HEK293 (cell line): ENCODE data around the gene PPIC.

Source experiments
- CTCF ChIA-PET: fragments of 350-600 bp; formaldehyde crosslinking; extraction: SDS; loops from one replicate; lab custom pipeline; 2021; ENCODE audit warnings: antibody characterized with exemption; lab: Yijun Ruan, JAX
- POLR2A ChIA-PET: fragments of 300-600 bp; formaldehyde crosslinking; extraction: SDS; loops from one replicate; lab custom pipeline; 2020; ENCODE audit warnings: antibody characterized with exemption, inconsistent platforms; lab: Yijun Ruan, JAX
- H3K27ac ChIP-seq: fragments of 200-500 bp; sonication (Bioruptor generic); 2 replicates; pipeline ENCODE4 v1.5.1; 2014; ENCODE audit warnings: low read depth, low read length, control low read depth, inconsistent platforms; ENCODE audit errors: extremely low read depth
- H3K36me3 ChIP-seq, 2 experiments: fragments of 200-500 bp in 1 of 2; sonication (Bioruptor generic) in 1 of 2; 1 replicate in 1 of 2; 2 replicates in 1 of 2; pipeline ENCODE4 v1.5.1; 2014 to 2017; ENCODE audit warnings: inconsistent platforms in 2 of 2, low read length in 2 of 2; ENCODE audit not compliant: control insufficient read depth in 2 of 2, insufficient read depth in 1 of 2
- H3K4me1 ChIP-seq: fragments of 200-500 bp; sonication (Bioruptor generic); 2 replicates; pipeline ENCODE4 v1.5.1; 2014; ENCODE audit warnings: mild to moderate bottlenecking, low read length, inconsistent platforms; ENCODE audit not compliant: control insufficient read depth, insufficient read depth
- H3K4me3 ChIP-seq: 2 replicates; pipeline ENCODE4 v1.5.1; 2011; ENCODE audit warnings: low read depth, mild to moderate bottlenecking, control low read depth, low read length, moderate library complexity
- H3K9me3 ChIP-seq: fragments of 200-500 bp; sonication (Bioruptor generic); 2 replicates; pipeline ENCODE4 v1.5.1; 2014; ENCODE audit warnings: low read depth, low read length, inconsistent platforms; ENCODE audit not compliant: control insufficient read depth, insufficient read depth
- FEZF1 ChIP-seq: fragments of 450-650 bp; formaldehyde crosslinking; IDR thresholded peaks from 2 replicates; pipeline ENCODE4 v1.5.1; 2016; ENCODE audit warnings: missing biosample characterization, missing genetic modification characterization
- KLF10 ChIP-seq: fragments of 450-650 bp; IDR thresholded peaks from 2 replicates; pipeline ENCODE4 v1.5.1; 2018; ENCODE audit warnings: missing biosample characterization, mild to moderate bottlenecking, missing genetic modification characterization
- MYNN ChIP-seq: fragments of 450-650 bp; formaldehyde crosslinking; IDR thresholded peaks from 2 replicates; pipeline ENCODE4 v1.5.1; 2016; ENCODE audit warnings: missing biosample characterization, missing genetic modification characterization, borderline replicate concordance
- SCRT2 ChIP-seq: fragments of 450-650 bp; formaldehyde crosslinking; IDR thresholded peaks from 2 replicates; pipeline ENCODE4 v1.5.1; 2016; ENCODE audit warnings: missing biosample characterization, missing genetic modification characterization
- ZBTB21 ChIP-seq: fragments of 450-650 bp; formaldehyde crosslinking; IDR thresholded peaks from 2 replicates; pipeline ENCODE4 v1.5.1; 2017; ENCODE audit warnings: missing biosample characterization, missing genetic modification characterization
- ZBTB6 ChIP-seq: fragments of 450-650 bp; formaldehyde crosslinking; IDR thresholded peaks from 2 replicates; pipeline ENCODE4 v1.5.1; 2017; ENCODE audit warnings: missing biosample characterization, missing genetic modification characterization
- ZFHX2 ChIP-seq: fragments of 450-650 bp; formaldehyde crosslinking; conservative IDR thresholded peaks from 2 replicates; pipeline ENCODE4 v1.5.1; 2016; ENCODE audit warnings: missing biosample characterization, missing genetic modification characterization
- ZNF10 ChIP-seq: fragments of 450-650 bp; formaldehyde crosslinking; IDR thresholded peaks from 2 replicates; pipeline ENCODE4 v1.5.1; 2017; ENCODE audit warnings: missing biosample characterization, missing genetic modification characterization
- ZNF121 ChIP-seq: fragments of 450-650 bp; formaldehyde crosslinking; IDR thresholded peaks from 2 replicates; pipeline ENCODE4 v1.5.1; 2016; ENCODE audit warnings: missing biosample characterization, missing genetic modification characterization
- ZNF2 ChIP-seq: fragments of 450-650 bp; formaldehyde crosslinking; IDR thresholded peaks from 2 replicates; pipeline ENCODE4 v1.5.1; 2016; ENCODE audit warnings: missing biosample characterization, missing genetic modification characterization
- ZNF302 ChIP-seq: fragments of 450-650 bp; formaldehyde crosslinking; IDR thresholded peaks from 2 replicates; pipeline ENCODE4 v1.5.1; 2016; ENCODE audit warnings: missing biosample characterization, missing genetic modification characterization, low read depth
- ZNF404 ChIP-seq: fragments of 450-650 bp; formaldehyde crosslinking; IDR thresholded peaks from 2 replicates; pipeline ENCODE4 v1.5.1; 2017; ENCODE audit warnings: missing biosample characterization, missing genetic modification characterization
- ZNF426 ChIP-seq: fragments of 450-650 bp; formaldehyde crosslinking; IDR thresholded peaks from 2 replicates; pipeline ENCODE4 v1.5.1; 2017; ENCODE audit warnings: missing biosample characterization, missing genetic modification characterization, mild to moderate bottlenecking, inconsistent platforms, moderate library complexity
- ZNF560 ChIP-seq: fragments of 450-650 bp; formaldehyde crosslinking; IDR thresholded peaks from 2 replicates; pipeline ENCODE4 v1.5.1; 2017; ENCODE audit warnings: missing biosample characterization, missing genetic modification characterization, borderline replicate concordance
- ZNF580 ChIP-seq: fragments of 450-650 bp; formaldehyde crosslinking; IDR thresholded peaks from 2 replicates; pipeline ENCODE4 v1.5.1; 2016; ENCODE audit warnings: missing biosample characterization, missing genetic modification characterization
- ZNF621 ChIP-seq: fragments of 450-650 bp; formaldehyde crosslinking; IDR thresholded peaks from 2 replicates; pipeline ENCODE4 v1.5.1; 2017; ENCODE audit warnings: missing biosample characterization, missing genetic modification characterization
- TF ChIP-seq, protein P1 (sequence below): fragments of 450-650 bp; formaldehyde crosslinking; IDR thresholded peaks from 2 replicates; pipeline ENCODE4 v1.5.1; 2016; ENCODE audit warnings: missing biosample characterization, missing genetic modification characterization
- TF ChIP-seq, protein P2 (sequence below): fragments of 450-650 bp; formaldehyde crosslinking; IDR thresholded peaks from 2 replicates; pipeline ENCODE4 v1.5.1; 2017; ENCODE audit warnings: missing biosample characterization, missing genetic modification characterization
- TF ChIP-seq, protein P3 (sequence below): fragments of 450-650 bp; formaldehyde crosslinking; IDR thresholded peaks from 2 replicates; pipeline ENCODE4 v1.5.1; 2016; ENCODE audit warnings: missing biosample characterization, missing genetic modification characterization

Gene PPIC

DNA sequence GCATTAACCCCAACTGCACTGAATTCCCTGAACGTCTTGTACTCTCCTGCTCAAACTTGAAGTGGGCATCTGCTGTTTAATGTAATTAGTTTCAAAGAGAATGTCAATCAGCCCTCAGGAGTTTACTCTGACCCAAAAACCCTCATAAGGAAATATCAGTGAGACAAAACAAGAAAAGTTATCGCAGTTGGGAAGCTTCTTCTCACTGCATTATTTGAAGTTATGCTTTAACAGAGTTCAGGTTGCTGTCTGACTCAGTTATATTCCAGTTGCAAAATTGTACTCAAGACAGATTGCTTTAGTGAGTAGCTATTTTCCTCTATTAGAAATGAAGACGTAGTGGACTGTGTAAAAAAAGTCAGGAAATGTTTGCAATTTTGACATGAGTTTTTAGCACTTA is 52.1 kb downstream of the PPIC start:
- ChIA-PET POLR2A (no interaction called here), CTCF (no interaction called here)
- H3K4me1 ChIP-seq, result no peaks in the 10 kb centered on the region
- H3K9me3 ChIP-seq, result no peaks in the 10 kb centered on the region
- H3K36me3 ChIP-seq, result no peaks in the 10 kb centered on the region
- H3K27ac ChIP-seq, result no peak overlapping the region
- TF ChIP-seq MYNN (tag by site-specific recombination), result no peak
- TF ChIP-seq, protein P1, sequence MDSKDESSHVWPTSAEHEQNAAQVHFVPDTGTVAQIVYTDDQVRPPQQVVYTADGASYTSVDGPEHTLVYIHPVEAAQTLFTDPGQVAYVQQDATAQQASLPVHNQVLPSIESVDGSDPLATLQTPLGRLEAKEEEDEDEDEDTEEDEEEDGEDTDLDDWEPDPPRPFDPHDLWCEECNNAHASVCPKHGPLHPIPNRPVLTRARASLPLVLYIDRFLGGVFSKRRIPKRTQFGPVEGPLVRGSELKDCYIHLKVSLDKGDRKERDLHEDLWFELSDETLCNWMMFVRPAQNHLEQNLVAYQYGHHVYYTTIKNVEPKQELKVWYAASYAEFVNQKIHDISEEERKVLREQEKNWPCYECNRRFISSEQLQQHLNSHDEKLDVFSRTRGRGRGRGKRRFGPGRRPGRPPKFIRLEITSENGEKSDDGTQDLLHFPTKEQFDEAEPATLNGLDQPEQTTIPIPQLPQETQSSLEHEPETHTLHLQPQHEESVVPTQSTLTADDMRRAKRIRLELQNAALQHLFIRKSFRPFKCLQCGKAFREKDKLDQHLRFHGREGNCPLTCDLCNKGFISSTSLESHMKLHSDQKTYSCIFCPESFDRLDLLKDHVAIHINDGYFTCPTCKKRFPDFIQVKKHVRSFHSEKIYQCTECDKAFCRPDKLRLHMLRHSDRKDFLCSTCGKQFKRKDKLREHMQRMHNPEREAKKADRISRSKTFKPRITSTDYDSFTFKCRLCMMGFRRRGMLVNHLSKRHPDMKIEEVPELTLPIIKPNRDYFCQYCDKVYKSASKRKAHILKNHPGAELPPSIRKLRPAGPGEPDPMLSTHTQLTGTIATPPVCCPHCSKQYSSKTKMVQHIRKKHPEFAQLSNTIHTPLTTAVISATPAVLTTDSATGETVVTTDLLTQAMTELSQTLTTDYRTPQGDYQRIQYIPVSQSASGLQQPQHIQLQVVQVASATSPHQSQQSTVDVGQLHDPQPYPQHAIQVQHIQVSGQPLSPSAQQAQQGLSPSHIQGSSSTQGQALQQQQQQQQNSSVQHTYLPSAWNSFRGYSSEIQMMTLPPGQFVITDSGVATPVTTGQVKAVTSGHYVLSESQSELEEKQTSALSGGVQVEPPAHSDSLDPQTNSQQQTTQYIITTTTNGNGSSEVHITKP (tag by site-specific recombination), result no peak
- no peak for TF ChIP-seq ZNF560 (tag by site-specific recombination)
- TF ChIP-seq ZFHX2 (tag by site-specific recombination), result no peak
- H3K4me3 ChIP-seq, result no peak overlapping the region

- ChIA-PET POLR2A (no interaction called here), CTCF (no interaction called here)
- Histone ChIP-seq H3K36me3 (no peaks in the 10 kb centered on the region), H3K27ac (no peak overlapping the region), H3K4me1 (peaks cover under 1% of the 10 kb centered on the region; the same call in 1 of the 2 replicates), H3K9me3 (no peaks in the 10 kb centered on the region), H3K4me3 (no peak overlapping the region)
- TF ChIP-seq ZNF121 (tag by site-specific recombination) (no peak), MYNN (tag by site-specific recombination) (no peak), FEZF1 (tag by site-specific recombination) (no peak), ZNF2 (tag by site-specific recombination) (no peak)
- TF ChIP-seq, protein P2, sequence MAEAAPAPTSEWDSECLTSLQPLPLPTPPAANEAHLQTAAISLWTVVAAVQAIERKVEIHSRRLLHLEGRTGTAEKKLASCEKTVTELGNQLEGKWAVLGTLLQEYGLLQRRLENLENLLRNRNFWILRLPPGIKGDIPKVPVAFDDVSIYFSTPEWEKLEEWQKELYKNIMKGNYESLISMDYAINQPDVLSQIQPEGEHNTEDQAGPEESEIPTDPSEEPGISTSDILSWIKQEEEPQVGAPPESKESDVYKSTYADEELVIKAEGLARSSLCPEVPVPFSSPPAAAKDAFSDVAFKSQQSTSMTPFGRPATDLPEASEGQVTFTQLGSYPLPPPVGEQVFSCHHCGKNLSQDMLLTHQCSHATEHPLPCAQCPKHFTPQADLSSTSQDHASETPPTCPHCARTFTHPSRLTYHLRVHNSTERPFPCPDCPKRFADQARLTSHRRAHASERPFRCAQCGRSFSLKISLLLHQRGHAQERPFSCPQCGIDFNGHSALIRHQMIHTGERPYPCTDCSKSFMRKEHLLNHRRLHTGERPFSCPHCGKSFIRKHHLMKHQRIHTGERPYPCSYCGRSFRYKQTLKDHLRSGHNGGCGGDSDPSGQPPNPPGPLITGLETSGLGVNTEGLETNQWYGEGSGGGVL (tag by site-specific recombination), result no peak
Observed at GRCh38 chr5:122982376-122982775, 54.1 kb downstream of the PPIC start.

- Histone ChIP-seq H3K9me3 (no peaks in the 10 kb centered on the region), H3K4me1 (peaks cover 4% of the 10 kb centered on the region), H3K27ac (no peak overlapping the region), H3K4me3 (no peak overlapping the region), H3K36me3 (no peaks in the 10 kb centered on the region)
- POLR2A ChIA-PET, result no interaction called here
- CTCF ChIA-PET, result no interaction called here
- TF ChIP-seq, protein P3, sequence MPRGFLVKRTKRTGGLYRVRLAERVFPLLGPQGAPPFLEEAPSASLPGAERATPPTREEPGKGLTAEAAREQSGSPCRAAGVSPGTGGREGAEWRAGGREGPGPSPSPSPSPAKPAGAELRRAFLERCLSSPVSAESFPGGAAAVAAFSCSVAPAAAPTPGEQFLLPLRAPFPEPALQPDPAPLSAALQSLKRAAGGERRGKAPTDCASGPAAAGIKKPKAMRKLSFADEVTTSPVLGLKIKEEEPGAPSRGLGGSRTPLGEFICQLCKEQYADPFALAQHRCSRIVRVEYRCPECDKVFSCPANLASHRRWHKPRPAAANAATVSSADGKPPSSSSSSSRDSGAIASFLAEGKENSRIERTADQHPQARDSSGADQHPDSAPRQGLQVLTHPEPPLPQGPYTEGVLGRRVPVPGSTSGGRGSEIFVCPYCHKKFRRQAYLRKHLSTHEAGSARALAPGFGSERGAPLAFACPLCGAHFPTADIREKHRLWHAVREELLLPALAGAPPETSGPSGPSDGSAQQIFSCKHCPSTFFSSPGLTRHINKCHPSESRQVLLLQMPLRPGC, result no peak
- no peak for TF ChIP-seq ZNF302 (tag by site-specific recombination)
- TF ChIP-seq MYNN (tag by site-specific recombination), result no peak
- TF ChIP-seq ZBTB21, result no peak
- TF ChIP-seq SCRT2 (tag by site-specific recombination), result no peak
- no peak for TF ChIP-seq ZNF621
- TF ChIP-seq ZNF404, result no peak
- no peak for TF ChIP-seq KLF10 (tag by site-specific recombination)
- no peak for TF ChIP-seq ZBTB6
- no peak for TF ChIP-seq ZNF426 (tag by site-specific recombination)
- no peak for TF ChIP-seq ZNF580 (tag by site-specific recombination)
- TF ChIP-seq ZNF10 (tag by site-specific recombination), result no peak
Observed at GRCh38 chr5:122981846-122982245, 54.7 kb downstream of the PPIC start.
